ENCODE results near the gene COL7A1. TPM values are rescaled to one million over a fixed set of nuclear protein-coding genes. Genes with fewer than 3 reads are reported as not detected.

The COL7A1 gene
- total RNA-seq, 4 donors from 2014 or later = 159 to 393 (median 199) TPM

- no peak for TF ChIP-seq POLR2A (IDR thresholded peaks at IDR 0.05)
- intact Hi-C loops (cut with DNase I; ENCODE audit: low total_unique reads) = no loop called here
- 87 to 92% methylated on average over 21 to 22 of the region's 22 CpGs for WGBS, 2 donors
- no peak overlapping the region for H3K4me3 ChIP-seq (ENCODE audit: low read depth, poor library complexity, severe bottlenecking)
- no peak for DNase-seq (ENCODE audit: low spot score in 2 of 2)
These were observed 36.7 kb upstream of the COL7A1 start for GRCh38 chr3:48631516-48632448.

GRCh38 chr3:48630833-48631232, 35.7 kb upstream of the COL7A1 start:
- 90 to 94% methylated on average over 12 of the region's 12 CpGs for whole genome bisulfite sequencing, 2 donors
- intact Hi-C loops (cut with DNase I; ENCODE audit: low total_unique reads) = no loop called here
- no peak for TF ChIP-seq POLR2A (IDR thresholded peaks at IDR 0.05)
- TF ChIP-seq CTCF (IDR thresholded peaks at IDR 0.05) = no peak
- H3K4me3 ChIP-seq (ENCODE audit: low read depth, poor library complexity, severe bottlenecking) = no peak overlapping the region
- no peak for DNase-seq (ENCODE audit: low spot score in 2 of 2)

- no peak for DNase-seq (ENCODE audit: low spot score in 2 of 2)
- 91 to 96% methylated on average over 8 of the region's 8 CpGs for WGBS, 2 donors
- intact Hi-C loops (cut with DNase I; ENCODE audit: low total_unique reads) = no loop called here
These were observed 35.3 kb upstream of the COL7A1 start for GRCh38 chr3:48630407-48630806.

GRCh38 chr3:48629894-48630293, 34.8 kb upstream of the COL7A1 start:
- WGBS, 2 donors = 92 to 97% methylated on average over 11 to 12 of the region's 12 CpGs
- intact Hi-C loops (cut with DNase I; ENCODE audit: low total_unique reads) = no loop called here
- DNase-seq (ENCODE audit: low spot score in 2 of 2) = no peak
- H3K4me3 ChIP-seq (ENCODE audit: low read depth, poor library complexity, severe bottlenecking) = no peak overlapping the region
- TF ChIP-seq POLR2A (IDR thresholded peaks at IDR 0.05) = no peak
- no peak for TF ChIP-seq CTCF (IDR thresholded peaks at IDR 0.05)

More at GRCh38 chr3:48630407-48630806, 35.3 kb upstream of the COL7A1 start:
- H3K4me3 ChIP-seq (ENCODE audit: low read depth, poor library complexity, severe bottlenecking) = no peak overlapping the region
- no peak for TF ChIP-seq CTCF (IDR thresholded peaks at IDR 0.05)
- TF ChIP-seq POLR2A (IDR thresholded peaks at IDR 0.05) = no peak

- 81 to 86% methylated on average over 13 of the region's 13 CpGs for WGBS, 2 donors
These were observed 33.3 kb upstream of the COL7A1 start for GRCh38 chr3:48628277-48629017.

More at GRCh38 chr3:48628277-48629017, 33.3 kb upstream of the COL7A1 start:
- intact Hi-C loops (cut with DNase I; ENCODE audit: low total_unique reads) = no loop called here
- TF ChIP-seq POLR2A (IDR thresholded peaks at IDR 0.05) (no peak), CTCF (IDR thresholded peaks at IDR 0.05) (no peak)
- no peak for DNase-seq (ENCODE audit: low spot score in 2 of 2)
- no peak overlapping the region for H3K4me3 ChIP-seq (ENCODE audit: low read depth, poor library complexity, severe bottlenecking)
